SK-N-SH (cell line): ENCODE measurements around the gene HSD11B1.

Experiments used
- EP300 ChIP-seq, 2 experiments: IDR thresholded peaks; 2 replicates each; pipeline versions ENCODE4 v1.4.0 to v1.6.1; 2012; ENCODE audit warnings: borderline replicate concordance in 1 of 2, low read depth in 1 of 2, low read length in 1 of 2
- EZH2phosphoT487 ChIP-seq: fragments of 200-600 bp; sonication (generic); IDR thresholded peaks from 2 replicates; pipeline ENCODE4 v1.6.1; 2017; ENCODE audit warnings: low read depth, mixed run types, mild to moderate bottlenecking, antibody characterized with exemption, moderate library complexity, borderline replicate concordance
- FOXJ3 ChIP-seq: sonication (generic); formaldehyde crosslinking; IDR thresholded peaks from 2 replicates; pipeline ENCODE4 v1.5.1; 2020; ENCODE audit warnings: mild to moderate bottlenecking, missing genetic modification reagents
- FOXM1 ChIP-seq: IDR thresholded peaks from 2 replicates; pipeline ENCODE4 v1.4.0; 2012; ENCODE audit warnings: low read depth, mild to moderate bottlenecking
- JUND ChIP-seq: IDR thresholded peaks from 2 replicates; pipeline ENCODE4 v1.4.0; 2012
- MXI1 ChIP-seq: IDR thresholded peaks from 2 replicates; pipeline ENCODE4 v1.6.1; 2012; ENCODE audit warnings: mild to moderate bottlenecking, low read depth, low read length, improper control_type of control experiment
- NFIC ChIP-seq: IDR thresholded peaks from 2 replicates; pipeline ENCODE4 v1.4.0; 2012; ENCODE audit warnings: borderline replicate concordance
- POLR2AphosphoS5 ChIP-seq: IDR thresholded peaks from 2 replicates; pipeline ENCODE4 v1.6.1; 2012; ENCODE audit warnings: low read depth, low read length
- RAD21 ChIP-seq: IDR thresholded peaks from 2 replicates; pipeline ENCODE4 v1.6.1; 2012; ENCODE audit warnings: mild to moderate bottlenecking, low read length
- SIN3A ChIP-seq: IDR thresholded peaks from 2 replicates; pipeline ENCODE4 v1.6.1; 2012; ENCODE audit warnings: low read depth, mild to moderate bottlenecking, low read length, moderate library complexity, borderline replicate concordance
- TAF1 ChIP-seq: IDR thresholded peaks from 2 replicates; pipeline ENCODE4 v1.6.1; 2012; ENCODE audit warnings: low read depth, mild to moderate bottlenecking, low read length, moderate library complexity, borderline replicate concordance
- TCF12 ChIP-seq: IDR thresholded peaks from 2 replicates; pipeline ENCODE4 v1.4.0; 2012
- TF ChIP-seq, protein P1 (sequence below): fragments of 200-600 bp; sonication (generic); IDR thresholded peaks from 2 replicates; pipeline ENCODE4 v1.6.1; 2017; ENCODE audit warnings: antibody characterized with exemption, mild to moderate bottlenecking, moderate library complexity
- TF ChIP-seq, protein P2 (sequence below): IDR thresholded peaks from 2 replicates; pipeline ENCODE4 v1.4.0; 2012; ENCODE audit warnings: low read depth, borderline replicate concordance

DNA sequence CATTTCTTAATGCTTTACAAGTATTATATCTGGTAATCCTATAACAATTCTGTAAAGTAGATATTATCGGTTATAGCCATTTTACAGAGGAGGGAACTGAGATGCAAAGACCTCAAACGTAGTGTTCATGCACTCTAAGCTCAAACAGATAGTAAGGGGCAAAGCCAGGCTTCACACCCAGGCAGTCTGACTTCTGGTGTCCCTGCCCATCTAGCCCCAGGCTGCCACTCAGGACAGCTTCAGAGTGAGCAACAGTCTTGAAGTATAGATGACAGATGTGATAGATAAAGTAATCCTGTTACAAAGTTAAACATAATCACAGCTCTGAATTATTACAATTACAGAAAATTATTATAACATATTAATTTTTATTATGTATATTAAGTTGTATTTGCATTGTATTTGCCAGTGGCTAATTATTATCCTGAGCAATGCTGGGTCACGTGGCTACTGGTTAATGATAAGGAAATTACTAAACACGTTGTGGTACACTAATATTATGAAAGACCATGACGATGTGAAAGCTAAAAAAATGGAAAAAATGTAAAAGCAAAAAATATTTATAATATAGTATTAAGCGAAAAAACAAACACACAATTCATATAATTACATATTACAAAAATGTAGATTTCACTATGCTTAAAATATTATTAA is 45.2 kb downstream of the HSD11B1 start:
- TF ChIP-seq, protein P1, sequence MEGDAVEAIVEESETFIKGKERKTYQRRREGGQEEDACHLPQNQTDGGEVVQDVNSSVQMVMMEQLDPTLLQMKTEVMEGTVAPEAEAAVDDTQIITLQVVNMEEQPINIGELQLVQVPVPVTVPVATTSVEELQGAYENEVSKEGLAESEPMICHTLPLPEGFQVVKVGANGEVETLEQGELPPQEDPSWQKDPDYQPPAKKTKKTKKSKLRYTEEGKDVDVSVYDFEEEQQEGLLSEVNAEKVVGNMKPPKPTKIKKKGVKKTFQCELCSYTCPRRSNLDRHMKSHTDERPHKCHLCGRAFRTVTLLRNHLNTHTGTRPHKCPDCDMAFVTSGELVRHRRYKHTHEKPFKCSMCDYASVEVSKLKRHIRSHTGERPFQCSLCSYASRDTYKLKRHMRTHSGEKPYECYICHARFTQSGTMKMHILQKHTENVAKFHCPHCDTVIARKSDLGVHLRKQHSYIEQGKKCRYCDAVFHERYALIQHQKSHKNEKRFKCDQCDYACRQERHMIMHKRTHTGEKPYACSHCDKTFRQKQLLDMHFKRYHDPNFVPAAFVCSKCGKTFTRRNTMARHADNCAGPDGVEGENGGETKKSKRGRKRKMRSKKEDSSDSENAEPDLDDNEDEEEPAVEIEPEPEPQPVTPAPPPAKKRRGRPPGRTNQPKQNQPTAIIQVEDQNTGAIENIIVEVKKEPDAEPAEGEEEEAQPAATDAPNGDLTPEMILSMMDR = no peak
- no peak for TF ChIP-seq RAD21
- no peak for TF ChIP-seq POLR2AphosphoS5
- TF ChIP-seq FOXM1 = no peak
- no peak for TF ChIP-seq NFIC
- TF ChIP-seq, protein P2, sequence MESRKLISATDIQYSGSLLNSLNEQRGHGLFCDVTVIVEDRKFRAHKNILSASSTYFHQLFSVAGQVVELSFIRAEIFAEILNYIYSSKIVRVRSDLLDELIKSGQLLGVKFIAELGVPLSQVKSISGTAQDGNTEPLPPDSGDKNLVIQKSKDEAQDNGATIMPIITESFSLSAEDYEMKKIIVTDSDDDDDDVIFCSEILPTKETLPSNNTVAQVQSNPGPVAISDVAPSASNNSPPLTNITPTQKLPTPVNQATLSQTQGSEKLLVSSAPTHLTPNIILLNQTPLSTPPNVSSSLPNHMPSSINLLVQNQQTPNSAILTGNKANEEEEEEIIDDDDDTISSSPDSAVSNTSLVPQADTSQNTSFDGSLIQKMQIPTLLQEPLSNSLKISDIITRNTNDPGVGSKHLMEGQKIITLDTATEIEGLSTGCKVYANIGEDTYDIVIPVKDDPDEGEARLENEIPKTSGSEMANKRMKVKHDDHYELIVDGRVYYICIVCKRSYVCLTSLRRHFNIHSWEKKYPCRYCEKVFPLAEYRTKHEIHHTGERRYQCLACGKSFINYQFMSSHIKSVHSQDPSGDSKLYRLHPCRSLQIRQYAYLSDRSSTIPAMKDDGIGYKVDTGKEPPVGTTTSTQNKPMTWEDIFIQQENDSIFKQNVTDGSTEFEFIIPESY = no peak
- TF ChIP-seq MXI1 = no peak
- TF ChIP-seq JUND = no peak
- TF ChIP-seq FOXJ3 (CRISPR knock-in tag) = no peak
- TF ChIP-seq EZH2phosphoT487 = no peak
- no peak for TF ChIP-seq SIN3A
- no peak for TF ChIP-seq EP300 (IDR thresholded peaks at IDR 0.05; ENCODE audit: borderline replicate concordance in 1 of 2, low read depth in 1 of 2, low read length in 1 of 2)
- TF ChIP-seq TAF1 = no peak
- TF ChIP-seq TCF12 = no peak
